WTC11 (cell line): ENCODE results near the gene COA8. TPM values are rescaled to one million over a fixed set of nuclear protein-coding genes. Genes with fewer than 3 reads are reported as not detected.

Experiments used
- ATAC-seq: fragments of 200-7000 bp; cut with Tn5 transposase; 2 replicates; pipeline ENCODE4 v1.10.0; 2021; ENCODE audit warnings: mild to moderate bottlenecking, moderate library complexity
- CTCF ChIA-PET: fragments of 300-600 bp; sonication (Branson Sonifier 250); formaldehyde crosslinking; loops from one replicate; lab custom pipeline; 2021; ENCODE audit warnings: antibody characterized with exemption; lab: Charles Lee
- POLR2A ChIA-PET: fragments of 350-600 bp; sonication (Branson Sonifier 250); formaldehyde crosslinking; loops from one replicate; lab custom pipeline; 2021; ENCODE audit warnings: antibody characterized with exemption; lab: Charles Lee
- DNase-seq: peaks from one replicate; pipeline ENCODE4 v3.0.0; 2021; ENCODE audit warnings: low spot score
- H3K27ac Mint-ChIP-seq: 2 replicates; pipeline ENCODE4 v1.8.0; 2021; ENCODE audit warnings: mixed read lengths
- H3K27me3 Mint-ChIP-seq: 2 replicates; pipeline ENCODE4 v1.8.0; 2021; ENCODE audit warnings: low read depth, mild to moderate bottlenecking, moderate library complexity, mixed read lengths
- H3K36me3 Mint-ChIP-seq: 2 replicates; pipeline ENCODE4 v1.8.0; 2021; ENCODE audit warnings: mixed read lengths
- H3K4me1 Mint-ChIP-seq: 2 replicates; pipeline ENCODE4 v1.8.0; 2022; ENCODE audit warnings: mixed read lengths
- H3K4me3 Mint-ChIP-seq: 2 replicates; pipeline ENCODE4 v1.8.0; 2021; ENCODE audit warnings: mild to moderate bottlenecking, moderate library complexity, mixed read lengths
- H3K9me3 Mint-ChIP-seq: 2 replicates; pipeline ENCODE4 v1.8.0; 2021; ENCODE audit warnings: mixed read lengths
- AFF4 ChIP-seq: sonication (generic); formaldehyde crosslinking; IDR thresholded peaks from 2 replicates; pipeline ENCODE4 v1.8.1; 2023; ENCODE audit warnings: mild to moderate bottlenecking, missing genetic modification reagents, borderline replicate concordance
- CBFB ChIP-seq: sonication (generic); formaldehyde crosslinking; IDR thresholded peaks from 2 replicates; pipeline ENCODE4 v1.8.1; 2022; ENCODE audit warnings: mild to moderate bottlenecking, low read depth, missing genetic modification reagents
- GTF2I ChIP-seq: fragments of 250-450 bp; sonication (Bioruptor Pico); conservative IDR thresholded peaks from 2 replicates; pipeline ENCODE4 v1.4.0; 2021; ENCODE audit warnings: mild to moderate bottlenecking
- HMGXB4 ChIP-seq: sonication (generic); formaldehyde crosslinking; IDR thresholded peaks from 2 replicates; pipeline ENCODE4 v1.8.1; 2023; ENCODE audit warnings: mild to moderate bottlenecking, moderate library complexity, missing genetic modification reagents
- MYBL2 ChIP-seq: sonication (generic); formaldehyde crosslinking; IDR thresholded peaks from 2 replicates; pipeline ENCODE4 v1.8.1; 2023; ENCODE audit warnings: mild to moderate bottlenecking, moderate library complexity, missing genetic modification reagents
- NR2C2 ChIP-seq: sonication (generic); formaldehyde crosslinking; IDR thresholded peaks from 2 replicates; pipeline ENCODE4 v1.8.0; 2022; ENCODE audit warnings: mild to moderate bottlenecking, missing genetic modification reagents
- NR3C1 ChIP-seq: sonication (generic); formaldehyde crosslinking; conservative IDR thresholded peaks from 2 replicates; pipeline ENCODE4 v1.8.1; 2023; ENCODE audit warnings: low read depth, mild to moderate bottlenecking, missing genetic modification reagents
- RELA ChIP-seq: sonication (generic); formaldehyde crosslinking; IDR thresholded peaks from 2 replicates; pipeline ENCODE4 v1.8.1; 2022; ENCODE audit warnings: missing genetic modification reagents, mild to moderate bottlenecking, borderline replicate concordance
- SP1 ChIP-seq: sonication (generic); formaldehyde crosslinking; conservative IDR thresholded peaks from 2 replicates; pipeline ENCODE4 v1.8.1; 2022; ENCODE audit warnings: missing genetic modification reagents
- USF1 ChIP-seq: sonication (generic); formaldehyde crosslinking; IDR thresholded peaks from 2 replicates; pipeline ENCODE4 v1.8.0; 2022; ENCODE audit warnings: mild to moderate bottlenecking, missing genetic modification reagents
- USF2 ChIP-seq: sonication (generic); formaldehyde crosslinking; IDR thresholded peaks from 2 replicates; pipeline ENCODE4 v1.8.1; 2023; ENCODE audit warnings: mild to moderate bottlenecking, missing genetic modification reagents, moderate library complexity
- ZBTB43 ChIP-seq: sonication (generic); formaldehyde crosslinking; IDR thresholded peaks from 2 replicates; pipeline ENCODE4 v1.8.1; 2023; ENCODE audit warnings: mild to moderate bottlenecking, missing genetic modification reagents
- ZNF121 ChIP-seq: sonication (generic); formaldehyde crosslinking; IDR thresholded peaks from 2 replicates; pipeline ENCODE4 v1.8.0; 2023; ENCODE audit warnings: missing genetic modification reagents
- ZNF263 ChIP-seq: sonication (generic); formaldehyde crosslinking; IDR thresholded peaks from 2 replicates; pipeline ENCODE4 v1.8.1; 2022; ENCODE audit warnings: low read depth, mild to moderate bottlenecking, moderate library complexity, missing genetic modification reagents
- ZNF281 ChIP-seq: sonication (generic); formaldehyde crosslinking; IDR thresholded peaks from 2 replicates; pipeline ENCODE4 v1.8.0; 2023; ENCODE audit warnings: mild to moderate bottlenecking, missing genetic modification reagents
- ZNF423 ChIP-seq: fragments of 250-450 bp; sonication (Bioruptor Pico); IDR thresholded peaks from 2 replicates; pipeline ENCODE4 v2.1.2; 2022; ENCODE audit warnings: mild to moderate bottlenecking, moderate library complexity
- ZNF532 ChIP-seq: fragments of 250-450 bp; sonication (Bioruptor Pico); IDR thresholded peaks from 2 replicates; pipeline ENCODE4 v1.9.0; 2021; ENCODE audit warnings: mild to moderate bottlenecking, borderline replicate concordance
- ZSCAN18 ChIP-seq: fragments of 250-450 bp; sonication (Bioruptor Pico); IDR thresholded peaks from 2 replicates; pipeline ENCODE4 v2.1.2; 2022; ENCODE audit warnings: mild to moderate bottlenecking, moderate library complexity
- total RNA-seq: library from RNA; stranded (reverse); gene quantifications from 3 replicates; pipeline ENCODE4 v1.2.3, GENCODE V29; 2021

The COA8 gene
- total RNA-seq, 1 experiment from 2014 or later, result 36.4 TPM

GRCh38 chr14:103613517-103613916 lies 50.8 kb downstream of the COA8 start (continued):
- TF ChIP-seq ZSCAN18 (CRISPR knock-in tag), result no peak
- no peak for TF ChIP-seq GTF2I (CRISPR knock-in tag)
- TF ChIP-seq USF2, result no peak

GRCh38 chr14:103616635-103617300 lies 54.0 kb downstream of the COA8 start:
- CTCF ChIA-PET, result no interaction called here
- POLR2A ChIA-PET, result no interaction called here
- no peak overlapping the region for H3K27ac Mint-ChIP-seq
- no peaks in the 10 kb centered on the region for H3K4me1 Mint-ChIP-seq
- H3K27me3 Mint-ChIP-seq, result no peaks in the 10 kb centered on the region
- no peaks in the 10 kb centered on the region; the same call in 1 of the 2 replicates for H3K9me3 Mint-ChIP-seq
- no peaks in the 10 kb centered on the region for H3K36me3 Mint-ChIP-seq
- H3K4me3 Mint-ChIP-seq, result no peak overlapping the region
- ATAC-seq, result no peak
- DNase-seq, result no peak
- no peak for TF ChIP-seq HMGXB4 (CRISPR knock-in tag)
- no peak for TF ChIP-seq USF1 (CRISPR knock-in tag)
- no peak for TF ChIP-seq GTF2I (CRISPR knock-in tag)
- TF ChIP-seq NR3C1, result no peak
- TF ChIP-seq ZNF532 (CRISPR knock-in tag), result no peak
- no peak for TF ChIP-seq NR2C2
- TF ChIP-seq ZNF121 (CRISPR knock-in tag), result no peak
- no peak for TF ChIP-seq RELA (CRISPR knock-in tag)
- TF ChIP-seq MYBL2 (CRISPR knock-in tag), result no peak
- no peak for TF ChIP-seq ZNF263
- TF ChIP-seq ZNF423 (CRISPR knock-in tag), result no peak
- TF ChIP-seq SP1 (CRISPR knock-in tag), result no peak
- TF ChIP-seq AFF4 (CRISPR knock-in tag), result no peak
- no peak for TF ChIP-seq ZNF281 (CRISPR knock-in tag)
- no peak for TF ChIP-seq CBFB (CRISPR knock-in tag)
- TF ChIP-seq ZBTB43 (CRISPR knock-in tag), result no peak
